Mucosa of gallbladder (tissue), 1 donor: ENCODE results near the gene MTMR12. TPM values are rescaled to one million over a fixed set of nuclear protein-coding genes. Genes with fewer than 3 reads are reported as not detected.
A peak's percentile ranks its signal among the peaks of the same experiment; 100 is the strongest.
"Not testable (repeated sequence)": the region's sequence is repeated elsewhere in the genome, so short reads cannot be mapped to it uniquely, and the experiment has no call there.

ENCODE experiments used
- DNase-seq: peaks from one replicate; pipeline ENCODE4 v3.0.0-alpha.2; 2020; ENCODE audit warnings: low spot score
- total RNA-seq: library from RNA; stranded (reverse); gene quantifications from one replicate; pipeline ENCODE4 v1.2.1, GENCODE V29; 2021
- donor health status: DM: no; HTN: no; CAD: no.

MTMR12 gene
- total RNA-seq, 1 donor from 2014 or later: 40.8 TPM

DNA sequence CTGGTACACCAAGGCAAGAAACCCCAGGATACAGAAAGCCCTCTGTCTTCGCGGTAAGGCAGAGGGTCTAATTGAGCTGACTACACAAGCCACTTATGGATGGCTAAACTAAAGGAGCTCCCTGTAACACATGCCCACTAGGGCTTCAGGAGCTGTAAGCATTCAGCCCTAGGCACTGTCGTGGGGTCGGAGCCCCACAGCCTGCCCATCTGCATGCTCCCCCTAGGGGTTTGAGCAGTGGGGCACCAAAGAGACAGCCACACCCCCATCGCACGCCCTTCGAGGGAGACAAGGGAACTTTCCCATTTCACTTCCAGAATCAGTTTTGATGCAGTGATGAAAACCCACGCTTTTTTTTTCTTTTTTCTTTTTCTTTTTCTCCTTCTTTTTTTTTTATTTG is 11.0 kb upstream of the MTMR12 start:
- DNase-seq: no peak

DNA sequence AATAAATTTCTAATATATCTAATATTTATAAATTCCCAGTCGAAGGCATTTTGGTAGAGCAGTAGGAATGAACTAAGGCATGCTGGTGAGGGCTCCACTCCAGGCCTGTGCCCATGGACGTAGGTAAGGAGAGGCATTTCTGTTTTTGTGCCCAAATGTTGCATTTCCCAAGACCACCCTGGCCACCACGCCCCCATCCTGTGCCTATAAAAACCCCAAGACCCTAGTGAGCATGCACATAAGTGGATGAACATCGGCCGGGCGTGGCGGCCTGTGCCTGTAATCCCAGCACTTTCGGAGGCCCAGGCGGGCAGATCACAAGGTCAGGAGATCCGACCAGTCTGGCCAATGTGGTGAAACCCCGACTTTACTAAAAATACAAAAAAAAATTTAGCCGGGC is 10.1 kb upstream of the MTMR12 start:
- no peak for DNase-seq

DNA sequence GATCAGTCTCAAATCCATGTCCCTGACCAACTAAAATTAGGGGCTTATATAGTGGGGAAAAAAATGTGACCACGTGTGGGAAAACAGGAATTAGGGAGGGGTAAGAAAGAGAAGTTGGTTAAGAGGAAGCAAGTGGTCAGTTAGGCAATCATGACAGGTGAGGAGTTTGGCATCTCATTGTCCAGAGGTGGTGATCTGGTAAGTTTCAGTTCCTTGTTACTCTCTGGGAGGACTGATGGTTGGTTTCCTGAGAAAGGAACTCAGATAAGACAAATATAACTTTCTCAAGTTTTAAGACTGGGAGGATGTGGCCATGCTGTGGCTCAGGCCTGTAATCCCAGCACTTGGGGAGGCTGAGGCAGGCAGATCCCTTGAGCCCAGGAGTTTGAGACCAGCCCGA is 9.0 kb upstream of the MTMR12 start:
- not testable (repeated sequence) for DNase-seq

GRCh38 chr5:32320576-32320975 is 7.8 kb upstream of the MTMR12 start:
- no peak for DNase-seq

DNA sequence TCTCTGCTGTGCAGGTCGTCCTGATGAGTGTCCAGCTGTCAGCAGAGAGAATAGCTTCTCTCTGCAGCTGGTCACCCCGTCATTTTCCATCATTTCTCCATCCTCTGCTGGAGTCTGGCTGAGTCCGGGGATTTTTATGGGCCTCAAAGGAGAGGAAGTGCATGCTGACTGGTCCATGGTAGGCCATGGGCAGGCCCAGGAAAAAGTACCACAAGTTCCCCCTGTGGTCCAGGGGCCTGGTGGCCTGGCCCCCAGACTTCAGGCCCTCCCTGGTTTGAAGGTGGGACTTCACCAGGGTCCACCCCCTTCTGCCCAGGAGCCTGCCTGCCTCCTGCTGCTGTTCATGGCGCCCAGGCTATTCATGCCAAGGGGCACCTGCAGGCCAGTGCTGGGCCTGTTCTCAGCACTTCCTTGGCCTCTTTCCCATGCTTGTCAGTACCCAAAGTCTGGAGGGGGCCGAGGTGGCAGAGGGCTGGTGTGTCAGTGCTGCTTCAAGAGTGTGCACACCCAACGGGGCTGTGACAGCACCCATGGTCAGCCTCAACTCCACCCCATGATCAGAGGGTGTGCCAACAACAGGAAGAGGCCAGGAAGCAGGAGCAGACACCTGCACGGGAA is 7.3 kb upstream of the MTMR12 start:
- no peak for DNase-seq

DNA sequence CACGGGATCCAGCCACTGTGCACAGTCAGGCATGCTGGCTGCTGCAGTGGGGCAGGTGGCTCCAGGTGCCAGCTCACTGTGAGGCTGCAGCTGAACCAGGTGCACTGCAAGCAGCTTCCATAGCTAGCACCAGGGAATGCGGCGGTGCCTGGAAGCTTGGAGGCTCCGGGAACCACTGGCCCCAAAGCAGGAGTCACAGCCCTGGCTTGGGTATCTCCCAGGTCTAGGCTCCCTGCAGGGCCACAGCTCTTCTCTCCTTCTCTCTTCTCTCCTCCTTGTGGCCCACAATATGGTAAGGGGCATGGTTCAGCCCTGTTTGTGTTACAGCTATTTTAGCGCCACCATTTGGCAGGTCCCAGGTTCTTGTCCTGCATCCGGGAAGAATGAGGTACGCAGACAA is 6.7 kb upstream of the MTMR12 start:
- no peak for DNase-seq

DNA sequence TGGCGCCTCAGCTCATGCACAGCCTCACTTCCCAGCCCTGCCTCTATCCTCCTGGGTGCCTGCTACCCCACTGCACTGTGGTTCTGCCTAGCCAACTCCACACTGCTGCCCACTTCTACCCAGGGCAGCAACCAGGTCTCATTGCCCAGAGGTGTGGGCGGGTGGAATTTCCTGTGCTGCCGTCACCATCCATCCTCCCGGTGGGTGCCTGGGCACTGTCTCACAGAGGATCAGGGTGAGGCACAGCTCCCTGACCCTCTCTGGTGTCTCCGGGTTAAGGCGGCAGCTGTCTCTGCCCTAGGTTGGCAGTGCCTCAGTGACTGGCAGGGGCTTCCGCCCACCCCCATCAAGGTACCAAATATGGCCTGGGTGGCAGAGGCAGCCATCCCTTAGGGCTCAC is 4.3 kb upstream of the MTMR12 start:
- no peak for DNase-seq

DNA sequence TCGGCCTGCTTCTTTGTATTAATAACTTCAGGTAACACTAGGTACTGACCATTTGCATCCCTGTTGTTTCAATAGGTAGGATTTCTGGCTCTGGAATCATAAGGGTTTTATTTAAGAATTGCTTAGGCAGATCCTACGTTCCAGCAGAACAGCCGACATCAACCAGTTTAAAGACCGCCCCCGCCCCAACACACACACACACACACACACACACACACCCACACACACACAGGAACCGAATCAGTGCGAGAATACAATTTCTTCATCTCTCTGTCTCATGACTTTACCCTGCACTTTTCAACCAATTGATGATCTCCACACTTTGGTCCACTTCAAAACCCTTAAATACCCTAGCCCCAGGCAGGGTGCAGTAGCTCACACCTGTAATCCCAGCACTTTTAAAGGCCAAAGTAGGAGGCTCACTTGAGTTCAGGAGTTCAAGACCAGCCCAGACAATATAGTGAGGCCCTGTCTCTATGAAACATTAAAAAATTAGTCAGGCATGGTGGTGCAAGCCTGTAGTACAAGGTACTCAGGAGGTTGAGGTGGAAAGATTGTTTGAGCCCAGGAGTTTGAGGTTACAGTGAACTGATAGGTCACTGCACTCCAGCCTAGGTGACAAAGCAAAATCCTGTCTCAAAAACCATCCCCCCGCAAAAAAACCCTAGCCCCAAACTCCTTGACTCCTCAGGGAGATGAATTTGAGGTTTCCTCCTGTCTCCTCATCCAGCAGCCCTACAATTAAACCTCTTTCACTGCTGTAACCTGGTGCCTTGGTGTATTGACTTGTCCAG is 2.7 kb upstream of the MTMR12 start:
- no peak for DNase-seq

DNA sequence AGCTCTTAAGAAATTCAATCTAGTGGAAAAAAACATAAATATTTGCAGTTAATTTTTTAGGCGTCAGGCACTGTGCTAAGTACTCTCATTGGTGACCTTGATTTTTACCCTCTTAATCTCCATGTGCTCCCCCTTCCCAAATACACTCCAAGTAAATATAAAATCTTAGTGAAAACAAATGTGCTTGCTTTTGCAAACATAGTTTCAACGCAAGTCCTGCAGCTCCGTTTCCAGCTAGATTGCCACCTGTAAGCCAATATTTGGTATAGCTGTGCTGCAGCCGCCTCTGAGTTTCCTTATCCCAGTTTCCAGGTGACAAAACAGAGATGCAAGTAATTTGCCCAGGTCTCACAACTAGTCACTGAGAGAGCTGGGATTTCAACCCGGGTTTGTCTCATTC is 1.9 kb upstream of the MTMR12 start:
- no peak for DNase-seq

- not testable (repeated sequence) for DNase-seq
Observed at GRCh38 chr5:32314152-32314488, 1.4 kb upstream of the MTMR12 start.

GRCh38 chr5:32312197-32312594 is 543 bp downstream of the MTMR12 start:
- DNase-seq: peak; percentile 69

- DNase-seq: no peak
Observed at GRCh38 chr5:32311404-32312196, 1.1 kb downstream of the MTMR12 start.

DNA sequence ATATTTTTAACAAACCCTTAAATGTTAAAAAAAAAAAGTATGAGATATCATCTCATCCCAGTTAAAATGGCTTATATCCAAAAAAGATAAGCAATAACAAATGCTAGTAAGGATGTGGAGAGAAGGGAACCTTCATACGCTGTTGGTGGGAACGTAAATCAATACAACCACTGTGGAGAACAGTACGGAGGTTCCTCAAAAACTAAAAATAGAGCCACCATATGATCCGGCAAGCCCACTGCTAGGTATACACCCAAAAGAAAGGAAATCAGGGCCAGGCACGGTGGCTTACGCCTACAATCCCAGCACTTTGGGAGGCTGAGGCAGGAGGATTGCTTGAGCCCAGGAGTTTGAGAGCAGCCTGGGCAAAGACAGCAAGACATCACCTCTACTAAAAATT is 3.0 kb downstream of the MTMR12 start:
- no peak for DNase-seq

GRCh38 chr5:32308946-32309345 is 3.8 kb downstream of the MTMR12 start:
- no peak for DNase-seq

DNA sequence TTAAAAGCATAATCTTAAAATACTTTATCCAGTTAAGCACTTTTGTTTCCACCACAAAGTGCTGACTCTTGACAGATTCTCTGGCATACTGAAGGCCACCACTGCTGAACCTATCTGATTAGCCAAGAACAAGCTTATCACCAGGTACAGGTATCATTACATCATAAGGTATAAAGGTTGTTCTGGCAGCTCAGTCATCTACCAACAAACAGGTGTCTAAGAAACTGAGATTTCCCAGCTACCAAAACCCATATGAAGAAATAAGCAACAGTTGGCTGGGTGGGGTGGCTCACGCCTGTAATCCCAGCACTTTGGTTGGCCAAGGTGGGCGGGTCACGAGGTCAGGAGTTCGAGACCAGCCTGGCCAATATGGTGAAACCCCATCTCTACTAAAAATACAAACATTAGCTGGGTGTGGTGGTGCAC is 5.0 kb downstream of the MTMR12 start:
- no peak for DNase-seq

- no peak for DNase-seq
Observed at GRCh38 chr5:32304622-32305021, 8.1 kb downstream of the MTMR12 start.

- no peak for DNase-seq
Observed at GRCh38 chr5:32303755-32304120, 9.0 kb downstream of the MTMR12 start.

DNA sequence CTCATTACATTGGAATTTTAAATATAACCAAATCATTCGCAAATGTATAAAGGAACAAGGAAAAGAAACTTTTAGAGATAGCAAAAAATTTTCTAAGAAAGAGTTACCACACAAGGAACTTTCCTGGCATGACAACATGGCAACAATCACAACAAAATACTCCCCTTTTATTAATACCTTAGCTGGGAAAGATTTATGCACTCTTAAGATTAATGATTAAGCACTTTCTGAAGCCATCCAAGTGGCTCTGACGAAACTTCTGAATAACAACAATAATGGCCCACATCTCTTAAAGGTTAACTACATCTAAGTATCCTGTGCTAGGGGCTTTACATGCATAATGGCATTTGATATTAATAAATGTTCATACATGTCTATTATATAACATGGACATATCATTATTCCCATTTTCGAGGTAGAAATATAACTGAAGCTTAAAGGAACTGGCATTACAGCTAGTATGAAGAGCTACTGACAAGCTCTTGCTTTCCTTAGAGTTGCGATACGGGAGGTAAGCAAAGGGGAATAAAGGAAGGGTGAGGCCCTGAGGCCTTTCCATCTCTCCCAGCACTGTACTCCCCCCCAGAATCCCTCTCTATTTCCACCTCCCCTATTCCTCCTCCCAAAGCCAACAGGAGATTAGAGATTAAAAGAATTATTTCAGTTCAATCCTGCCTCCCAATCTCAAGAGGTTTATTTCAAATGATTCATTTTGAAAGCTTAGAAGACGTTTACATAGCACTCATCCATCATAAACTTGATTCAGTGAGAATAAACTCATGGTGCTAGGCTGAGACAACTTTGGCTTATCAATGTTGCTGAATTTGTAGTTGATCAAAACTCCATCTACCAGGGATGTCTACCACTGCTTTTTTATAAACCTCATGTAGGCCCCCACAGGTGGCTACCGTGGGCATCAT is 9.6 kb downstream of the MTMR12 start:
- DNase-seq: no peak

DNA sequence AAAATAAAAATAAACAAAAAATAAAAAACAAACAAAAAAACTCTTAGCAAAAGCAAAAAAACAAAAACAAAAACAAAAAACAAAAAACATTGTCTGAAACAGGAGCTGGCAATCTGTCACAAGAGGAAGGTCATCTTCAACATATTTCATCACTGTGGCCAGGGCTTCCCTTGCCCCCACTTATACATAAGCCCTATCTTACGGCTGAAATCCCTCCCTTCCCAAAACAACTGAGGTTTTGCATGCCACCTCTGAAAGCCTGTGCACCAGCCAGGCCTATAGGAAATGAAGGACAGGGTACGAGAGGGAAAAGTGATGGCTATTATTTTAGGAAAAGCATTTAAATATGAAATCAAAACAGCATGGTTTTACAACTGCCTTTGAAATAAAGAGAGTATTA is 10.8 kb downstream of the MTMR12 start:
- no peak for DNase-seq

- DNase-seq: no peak
Observed at GRCh38 chr5:32299059-32299677, 13.6 kb downstream of the MTMR12 start.

GRCh38 chr5:32298059-32298415 is 14.7 kb downstream of the MTMR12 start:
- no peak for DNase-seq
